ENCODE measurements around the gene ATOH7.
"Not testable (repeated sequence)": the region's sequence is repeated elsewhere in the genome, so short reads cannot be mapped to it uniquely, and the experiment has no call there.

ATOH7 gene

GRCh38 chr10:68231817-68232251 lies at the start of gene ATOH7:
Gene ATOH7 (minus strand): TSS chr10:68232113. CDS start chr10:68231677, 436 bp downstream.
- DNase-seq: no peak

- no peak for DNase-seq
Observed at GRCh38 chr10:68280758-68281157, 48.8 kb upstream of the ATOH7 start.

GRCh38 chr10:68278906-68279753 lies 47.2 kb upstream of the ATOH7 start:
- DNase-seq: not testable (repeated sequence)

GRCh38 chr10:68277814-68278213 lies 45.9 kb upstream of the ATOH7 start:
- DNase-seq: not testable (repeated sequence)

- DNase-seq: no peak
Observed at GRCh38 chr10:68276224-68276623, 44.3 kb upstream of the ATOH7 start.

- DNase-seq: no peak
Observed at GRCh38 chr10:68275600-68276126, 43.8 kb upstream of the ATOH7 start.

- no peak for DNase-seq
Observed at GRCh38 chr10:68272833-68273232, 40.9 kb upstream of the ATOH7 start.

- no peak for DNase-seq
Observed at GRCh38 chr10:68271196-68271882, 39.4 kb upstream of the ATOH7 start.

- no peak for DNase-seq
Observed at GRCh38 chr10:68269562-68270290, 37.8 kb upstream of the ATOH7 start.

- DNase-seq: no peak
Observed at GRCh38 chr10:68261132-68261856, 29.4 kb upstream of the ATOH7 start.

- no peak for DNase-seq
Observed at GRCh38 chr10:68253346-68253745, 21.4 kb upstream of the ATOH7 start.

- DNase-seq: no peak
Observed at GRCh38 chr10:68251625-68252495, 19.9 kb upstream of the ATOH7 start.

- DNase-seq: no peak
Observed at GRCh38 chr10:68251151-68251550, 19.2 kb upstream of the ATOH7 start.

- no peak for DNase-seq
Observed at GRCh38 chr10:68249297-68249696, 17.4 kb upstream of the ATOH7 start.

GRCh38 chr10:68247931-68248330 lies 16.0 kb upstream of the ATOH7 start:
- DNase-seq: no peak

GRCh38 chr10:68246397-68246796 lies 14.5 kb upstream of the ATOH7 start:
- DNase-seq: not testable (repeated sequence)

- peak; percentile 57 for DNase-seq
Observed at GRCh38 chr10:68242051-68242450, 10.1 kb upstream of the ATOH7 start.

- no peak for DNase-seq
Observed at GRCh38 chr10:68239596-68240150, 7.8 kb upstream of the ATOH7 start.

- no peak for DNase-seq
Observed at GRCh38 chr10:68239069-68239468, 7.2 kb upstream of the ATOH7 start.

GRCh38 chr10:68238371-68238770 lies 6.5 kb upstream of the ATOH7 start:
- no peak for DNase-seq

GRCh38 chr10:68237173-68237572 lies 5.3 kb upstream of the ATOH7 start:
- DNase-seq: no peak
